Caco-2 (cell line): Measurements from ENCODE around the gene SERPINE1. TPM values are rescaled to one million over a fixed set of nuclear protein-coding genes. Genes with fewer than 3 reads are reported as not detected.

ENCODE experiments used
- BruUV-seq: library from RNA; stranded (reverse); fragments of 400-500 nt; replicated peaks from 2 replicates; lab custom pipeline; 2021; lab: Mats Ljungman, UMichigan
- CTCF ChIA-PET: fragments of 300-600 bp; sonication (Branson Sonifier 250); formaldehyde crosslinking; loops from one replicate; lab custom pipeline; 2022; ENCODE audit warnings: antibody characterized with exemption; lab: Charles Lee
- POLR2A ChIA-PET: fragments of 300-600 bp; sonication (Branson Sonifier 250); formaldehyde crosslinking; loops from one replicate; lab custom pipeline; 2022; ENCODE audit warnings: antibody characterized with exemption; lab: Charles Lee
- DNase-seq, 2 experiments: peaks; one replicate each; pipeline versions ENCODE4 v3.0.0 to v3.0.0-alpha.2; 2020 to 2022
- H3K27me3 ChIP-seq: replicated peaks from 2 replicates; pipeline ENCODE4 v1.6.0; 2011; ENCODE audit warnings: low read length; ENCODE audit not compliant: control insufficient read depth, insufficient read depth
- H3K36me3 ChIP-seq: 2 replicates; pipeline ENCODE4 v1.5.1; 2011; ENCODE audit warnings: low read length; ENCODE audit not compliant: control insufficient read depth, insufficient read depth
- H3K4me1 ChIP-seq: fragments of 250-450 bp; sonication (Bioruptor Pico); 2 replicates; pipeline ENCODE4 v1.5.1; 2020; ENCODE audit warnings: mild to moderate bottlenecking
- H3K4me3 ChIP-seq: 2 replicates; pipeline ENCODE4 v1.5.1; 2011; ENCODE audit warnings: low read depth, mild to moderate bottlenecking, control low read depth, low read length
- H3K9me3 ChIP-seq: fragments of 250-450 bp; sonication (Bioruptor Pico); 2 replicates; pipeline ENCODE4 v1.5.1; 2020; ENCODE audit warnings: mild to moderate bottlenecking, moderate library complexity
- H3K27ac Mint-ChIP-seq: one replicate; pipeline ENCODE4 v1.8.0; 2022; ENCODE audit warnings: mixed read lengths; ENCODE audit not compliant: unreplicated experiment
- H3K27me3 Mint-ChIP-seq: one replicate; pipeline ENCODE4 v1.8.0; 2022; ENCODE audit warnings: mixed read lengths; ENCODE audit not compliant: insufficient read depth, unreplicated experiment
- H3K36me3 Mint-ChIP-seq: one replicate; pipeline ENCODE4 v1.8.0; 2022; ENCODE audit warnings: mild to moderate bottlenecking, mixed read lengths; ENCODE audit not compliant: insufficient read depth, unreplicated experiment
- H3K4me1 Mint-ChIP-seq: one replicate; pipeline ENCODE4 v1.8.0; 2022; ENCODE audit warnings: low read depth, mixed read lengths; ENCODE audit not compliant: unreplicated experiment
- H3K4me3 Mint-ChIP-seq: one replicate; pipeline ENCODE4 v1.8.0; 2022; ENCODE audit warnings: mild to moderate bottlenecking, moderate library complexity, mixed read lengths; ENCODE audit not compliant: unreplicated experiment
- H3K9me3 Mint-ChIP-seq: one replicate; pipeline ENCODE4 v1.8.0; 2022; ENCODE audit warnings: mixed read lengths; ENCODE audit not compliant: unreplicated experiment
- CTCF ChIP-seq, 2 experiments: fragments of 200-600 bp in 1 of 2; IDR thresholded peaks; 1 replicate in 1 of 2; 2 replicates in 1 of 2; pipeline versions ENCODE4 v1.5.1 to v1.8.0; 2011 to 2022; ENCODE audit warnings: antibody characterized with exemption in 1 of 2, control low read depth in 1 of 2, inconsistent platforms in 1 of 2, low read depth in 1 of 2, low read length in 1 of 2, mild to moderate bottlenecking in 1 of 2, moderate library complexity in 1 of 2; ENCODE audit not compliant: insufficient read depth in 1 of 2, severe bottlenecking in 1 of 2, unreplicated experiment in 1 of 2
- intact Hi-C: fragments of 100-400 bp; cut with micrococcal nuclease; formaldehyde crosslinking; loops from one replicate; pipeline ENCODE4 v1.10.0; 2022; ENCODE audit not compliant: unreplicated experiment
- microRNA-seq: library from miRNA; unstranded; fragments of <30 nt; microRNA quantifications from one replicate; pipeline ENCODE4 v1.2.0, GENCODE V29; 2022
- total RNA-seq: library from RNA; stranded (reverse); gene quantifications from 2 replicates; pipeline ENCODE4 v1.2.3, GENCODE V29; 2022

SERPINE1 gene
- total RNA-seq, 1 experiment from 2014 or later, result 0.25 TPM

DNA sequence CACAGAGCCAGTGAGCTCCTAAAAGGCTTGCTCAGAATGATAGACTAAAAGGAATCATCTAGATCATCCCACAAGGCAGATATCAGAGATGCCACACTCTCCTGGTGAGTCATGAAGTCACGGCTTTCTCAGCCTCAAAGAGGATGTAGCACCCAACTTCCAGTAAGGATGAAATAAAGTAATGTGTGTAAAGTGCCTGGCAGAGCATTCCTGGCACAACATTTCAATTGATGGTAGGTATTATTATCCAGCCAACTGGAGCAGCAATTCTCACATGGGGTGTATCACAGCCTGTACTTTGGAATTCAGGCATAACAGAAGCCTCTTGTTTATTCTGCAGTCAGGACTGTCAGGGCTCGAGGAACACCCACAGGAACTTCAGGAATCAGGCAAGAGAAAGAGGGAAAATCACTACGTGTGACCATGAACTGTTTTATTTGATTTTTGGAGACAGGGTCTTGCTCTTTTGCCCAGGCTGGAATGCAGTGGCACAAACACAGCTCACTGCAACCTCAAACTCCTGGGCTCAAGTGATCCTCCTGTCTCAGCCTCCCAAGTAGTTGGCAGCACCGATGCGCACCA lies 58.4 kb downstream of the SERPINE1 start:
- no TSS peak for BruUV-seq
- H3K27me3 Mint-ChIP-seq, result peaks cover 5% of the 10 kb centered on the region
- Histone ChIP-seq H3K4me3 (no peak overlapping the region), H3K4me1 (peaks cover 10% of the 10 kb centered on the region), H3K9me3 (no peaks in the 10 kb centered on the region), H3K27me3 (no peaks in the 10 kb centered on the region), H3K36me3 (no peaks in the 10 kb centered on the region)
- H3K4me3 Mint-ChIP-seq, result no peak overlapping the region
- TF ChIP-seq CTCF (IDR thresholded peaks at IDR 0.05; ENCODE audit: insufficient read depth in 1 of 2, low read depth in 1 of 2, low read length in 1 of 2, severe bottlenecking in 1 of 2, unreplicated experiment in 1 of 2), result no peak
- no peak for DNase-seq
- H3K4me1 Mint-ChIP-seq, result peaks cover 10% of the 10 kb centered on the region
- H3K36me3 Mint-ChIP-seq, result peaks cover 9% of the 10 kb centered on the region
- H3K9me3 Mint-ChIP-seq, result no peaks in the 10 kb centered on the region
- CTCF ChIA-PET, result interaction anchor here (0.6 to 1.0 kb wide), 2 partner anchors 41 to 43 kb away, joined by 3 to 5 read pairs; no protein-coding TSS in a partner anchor
- POLR2A ChIA-PET, result no interaction called here
- intact Hi-C loops, result no loop called here
- H3K27ac Mint-ChIP-seq, result no peak overlapping the region

GRCh38 chr7:101186194-101186593 lies 59.3 kb downstream of the SERPINE1 start:
- Histone ChIP-seq H3K27me3 (no peaks in the 10 kb centered on the region), H3K36me3 (no peaks in the 10 kb centered on the region), H3K4me3 (no peak overlapping the region), H3K9me3 (no peaks in the 10 kb centered on the region), H3K4me1 (peaks cover 10% of the 10 kb centered on the region; the same call in 1 of the 2 replicates)
- DNase-seq, result no peak
- Mint-ChIP-seq H3K27me3 (no peaks in the 10 kb centered on the region), H3K4me1 (peaks cover 10% of the 10 kb centered on the region), H3K4me3 (no peak overlapping the region), H3K27ac (no peak overlapping the region), H3K9me3 (no peaks in the 10 kb centered on the region), H3K36me3 (peaks cover 9% of the 10 kb centered on the region)
- ChIA-PET CTCF (interaction anchor here (0.6 to 0.7 kb wide), 3 partner anchors 19 to 1035 kb away, joined by 4 to 5 read pairs (median 4); no protein-coding TSS in a partner anchor), POLR2A (interaction anchor here (0.6 kb wide), 1 partner anchor 26 kb away, joined by 3 read pairs; no protein-coding TSS in a partner anchor)
- no TSS peak for BruUV-seq
- TF ChIP-seq CTCF (IDR thresholded peaks at IDR 0.05; ENCODE audit: insufficient read depth in 1 of 2, low read depth in 1 of 2, low read length in 1 of 2, severe bottlenecking in 1 of 2, unreplicated experiment in 1 of 2), result no peak
- intact Hi-C loops, result no loop called here

DNA sequence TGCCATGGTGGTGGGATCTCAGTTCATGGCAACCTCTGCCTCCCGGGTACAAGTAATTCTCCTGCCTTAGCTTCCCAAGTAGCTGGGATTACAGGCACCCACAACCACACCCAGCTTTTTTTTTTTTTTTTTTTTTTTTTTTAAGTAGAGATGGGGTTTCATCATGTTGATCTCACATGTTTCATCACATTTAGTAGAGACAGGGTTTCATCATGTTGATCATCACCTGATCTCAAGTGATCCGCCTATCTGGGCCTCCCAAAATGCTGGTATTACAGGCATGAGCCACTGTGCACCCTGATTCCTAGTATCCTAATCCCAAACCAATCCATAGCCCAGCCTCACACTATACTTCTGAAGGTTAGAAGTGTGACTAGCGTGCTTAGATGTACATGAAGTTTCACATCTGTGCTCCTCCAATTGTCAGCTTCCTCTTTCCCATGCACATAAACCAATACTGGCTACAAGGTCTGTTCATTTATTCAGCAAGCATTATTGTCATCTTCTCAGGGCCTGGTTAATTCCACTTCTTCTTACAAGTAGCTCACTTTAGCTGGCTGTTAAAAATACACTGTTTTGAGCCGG lies 60.0 kb downstream of the SERPINE1 start:
- no peaks in the 10 kb centered on the region for H3K9me3 ChIP-seq
- no peak for TF ChIP-seq CTCF (IDR thresholded peaks at IDR 0.05; ENCODE audit: insufficient read depth in 1 of 2, low read depth in 1 of 2, low read length in 1 of 2, severe bottlenecking in 1 of 2, unreplicated experiment in 1 of 2)
- no peaks in the 10 kb centered on the region for H3K36me3 ChIP-seq
- BruUV-seq, result no TSS peak
- no peak for DNase-seq
- H3K4me1 Mint-ChIP-seq, result peaks cover 10% of the 10 kb centered on the region
- no peak overlapping the region for H3K4me3 ChIP-seq
- ChIA-PET CTCF (interaction anchor here (0.6 to 0.7 kb wide), 3 partner anchors 19 to 1034 kb away, joined by 4 to 5 read pairs (median 4); no protein-coding TSS in a partner anchor), POLR2A (interaction anchor here (0.6 kb wide), 1 partner anchor 25 kb away, joined by 3 read pairs; no protein-coding TSS in a partner anchor)
- peaks cover 9% of the 10 kb centered on the region; the same call in 1 of the 2 replicates for H3K4me1 ChIP-seq
- no peaks in the 10 kb centered on the region for H3K27me3 Mint-ChIP-seq
- no peaks in the 10 kb centered on the region for H3K27me3 ChIP-seq
- H3K9me3 Mint-ChIP-seq, result no peaks in the 10 kb centered on the region
- H3K4me3 Mint-ChIP-seq, result no peak overlapping the region
- peaks cover 9% of the 10 kb centered on the region for H3K36me3 Mint-ChIP-seq
- intact Hi-C loops, result no loop called here
- no peak overlapping the region for H3K27ac Mint-ChIP-seq

Small RNAs within 50 kb of the gene (microRNA-seq; reads per million reads assigned to microRNA genes)
- gene MIR4653, result not detected

Other genes starting within 250 kb of the SERPINE1 start
- 4.6 and 5.3 TPM in 2 replicates for gene UFSP1, start 237.4 kb upstream of the SERPINE1 start, total RNA-seq
- gene ACHE, start 231.2 kb upstream of the SERPINE1 start, total RNA-seq, result 16.5 and 19.0 TPM in 2 replicates
- 25.1 and 27.0 TPM in 2 replicates for gene MUC3A, start 177.6 kb upstream of the SERPINE1 start, total RNA-seq
- 0.16 and 0.49 TPM in 2 replicates for gene MUC12, start 157.5 kb upstream of the SERPINE1 start, total RNA-seq
- gene MUC17, start 107.0 kb upstream of the SERPINE1 start, total RNA-seq, result 0.09 and 0.21 TPM in 2 replicates
- gene TRIM56, start 41.6 kb upstream of the SERPINE1 start, total RNA-seq, result 30.3 and 33.4 TPM in 2 replicates
- 52.3 and 62.9 TPM in 2 replicates for gene AP1S1, start 27.4 kb downstream of the SERPINE1 start, total RNA-seq
- gene VGF, start 38.5 kb downstream of the SERPINE1 start, total RNA-seq, result 1.2 and 1.3 TPM in 2 replicates
- gene NAT16, start 53.2 kb downstream of the SERPINE1 start, total RNA-seq, result 0.19 TPM in 1 of 2 replicates, not detected in the other
- 6.3 and 8.1 TPM in 2 replicates for gene MOGAT3, start 73.9 kb downstream of the SERPINE1 start, total RNA-seq
- gene PLOD3, start 90.5 kb downstream of the SERPINE1 start, total RNA-seq, result 112 and 123 TPM in 2 replicates
- 64.0 and 66.2 TPM in 2 replicates for gene ZNHIT1, start 91.1 kb downstream of the SERPINE1 start, total RNA-seq
- 9.1 and 10.0 TPM in 2 replicates for gene CLDN15, start 110.7 kb downstream of the SERPINE1 start, total RNA-seq
- 97.9 and 99.9 TPM in 2 replicates for gene FIS1, start 118.0 kb downstream of the SERPINE1 start, total RNA-seq
- 14.4 and 17.4 TPM in 2 replicates for gene IFT22, start 194.7 kb downstream of the SERPINE1 start, total RNA-seq
- 19.1 and 23.3 TPM in 2 replicates for gene COL26A1, start 235.8 kb downstream of the SERPINE1 start, total RNA-seq